A375 (cell line): ENCODE results near the gene HSP90B1. TPM values are rescaled to one million over a fixed set of nuclear protein-coding genes. Genes with fewer than 3 reads are reported as not detected.

ENCODE experiments used
- total RNA-seq: library from RNA; depleted of rRNA; stranded (reverse); fragments of >200 nt; shearing (Covaris generic); gene quantifications from 2 replicates; pipeline ENCODE4 v1.2.3, GENCODE V29; 2014; rRNA removed

Gene HSP90B1
- 647 and 694 TPM in 2 replicates for total RNA-seq

GRCh38 chr12:103930034-103930786, at the start of gene HSP90B1:
TSS of gene HSP90B1 (plus strand) at chr12:103930410. CDS start at chr12:103930516, 106 bp downstream.

GRCh38 chr12:103965590-103966504, 35.6 kb downstream of the HSP90B1 start, which contains the start of gene TDG:
TSS of gene TDG (plus strand) at chr12:103965872. CDS start at chr12:103966038, 166 bp downstream.

Other genes starting within 250 kb of the HSP90B1 start
- gene NT5DC3, start 89.2 kb upstream of the HSP90B1 start, total RNA-seq: 14.2 and 16.4 TPM in 2 replicates
- 28.2 and 32.9 TPM in 2 replicates for gene TDG, start 35.5 kb downstream of the HSP90B1 start, total RNA-seq
- gene GLT8D2, start 119.8 kb downstream of the HSP90B1 start, total RNA-seq: 2.2 and 2.6 TPM in 2 replicates
- 5.4 and 8.1 TPM in 2 replicates for gene HCFC2, start 134.1 kb downstream of the HSP90B1 start, total RNA-seq
- 23.5 and 26.1 TPM in 2 replicates for gene NFYB, start 207.8 kb downstream of the HSP90B1 start, total RNA-seq